Body of pancreas (tissue), 4 donors: ENCODE results near the gene AQP12B.

Experiments used
- CTCF ChIP-seq, 7 experiments: fragments of 450-650 bp in 4 of 7; fragments of 200-600 bp in 3 of 7; sonication (generic) in 3 of 7; IDR thresholded peaks; one replicate each; pipeline ENCODE4 v1.5.1; 2016 to 2019; ENCODE audit warnings: antibody characterized with exemption in 7 of 7
- POLR2A ChIP-seq, 3 donors: fragments of 450-650 bp; IDR thresholded peaks; one replicate each; pipeline ENCODE4 v1.6.1; 2016; ENCODE audit warnings: antibody characterized with exemption in 3 of 3, mild to moderate bottlenecking in 2 of 3

- TF ChIP-seq CTCF (IDR thresholded peaks at IDR 0.05) (no peak), POLR2A (IDR thresholded peaks at IDR 0.05) (no peak)
These were observed 50.4 kb downstream of the AQP12B start for GRCh38 chr2:240632306-240632721.
